Left colon (tissue), 2 donors: ENCODE data around the gene RMI2. TPM values are rescaled to one million over a fixed set of nuclear protein-coding genes. Genes with fewer than 3 reads are reported as not detected.
"Not testable (repeated sequence)": the region's sequence is repeated elsewhere in the genome, so short reads cannot be mapped to it uniquely, and the experiment has no call there.

Source experiments
- ATAC-seq: fragments of 200-7000 bp; cut with Tn5 transposase; one replicate; pipeline ENCODE4 v1.9.1; 2020; ENCODE audit warnings: mild to moderate bottlenecking, moderate library complexity
- DNase-seq, 2 donors: peaks; one replicate each; pipeline ENCODE4 v3.0.0-alpha.2; 2020
- intact Hi-C, 2 donors: fragments of 100-400 bp; cut with DNase I in 1 of 2; cut with micrococcal nuclease in 1 of 2; formaldehyde crosslinking; loops; one replicate each; pipeline versions ENCODE4 v1.11.2 to v1.14.0; 2022; cut with DNase I, micrococcal nuclease
- total RNA-seq, 2 donors: library from RNA; stranded (reverse); fragmentation: NEBNext Ultra II Directional; extraction: Animal tissue kit (Norgen Biotek cat#: 25700); gene quantifications; one replicate each; pipeline ENCODE4 v1.2.1, GENCODE V29; 2021
- donor health status: DM: no; HTN: no; CAD: no.
- donor health status: DM: yes; HTN: yes; CAD: no.

The RMI2 gene
- total RNA-seq, 2 donors from 2014 or later = 5.5 to 8.3 TPM

- ATAC-seq (no peak), DNase-seq (no peak)
- intact Hi-C loops = no loop called here
These were observed 25.0 kb downstream of the RMI2 start for GRCh38 chr16:11370084-11370931.

DNA sequence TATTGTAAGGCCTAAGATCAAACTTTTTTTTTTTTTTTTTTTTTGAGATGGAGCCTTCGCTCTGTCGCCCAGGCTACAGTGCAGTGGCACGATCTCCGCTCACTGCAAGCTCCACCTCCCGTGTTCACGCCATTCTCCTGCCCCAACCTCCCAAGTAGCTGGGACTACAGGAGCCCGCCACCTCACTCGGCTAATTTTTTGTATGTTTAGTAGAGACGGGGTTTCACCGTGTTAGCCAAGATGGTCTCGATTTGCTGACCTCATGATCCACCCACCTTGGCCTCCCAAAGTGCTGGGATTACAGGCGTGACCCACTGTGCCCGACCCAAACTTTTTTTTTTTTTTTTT, 25.6 kb downstream of the RMI2 start:
- DNase-seq, intact Hi-C loops, ATAC-seq: not testable (repeated sequence)

DNA sequence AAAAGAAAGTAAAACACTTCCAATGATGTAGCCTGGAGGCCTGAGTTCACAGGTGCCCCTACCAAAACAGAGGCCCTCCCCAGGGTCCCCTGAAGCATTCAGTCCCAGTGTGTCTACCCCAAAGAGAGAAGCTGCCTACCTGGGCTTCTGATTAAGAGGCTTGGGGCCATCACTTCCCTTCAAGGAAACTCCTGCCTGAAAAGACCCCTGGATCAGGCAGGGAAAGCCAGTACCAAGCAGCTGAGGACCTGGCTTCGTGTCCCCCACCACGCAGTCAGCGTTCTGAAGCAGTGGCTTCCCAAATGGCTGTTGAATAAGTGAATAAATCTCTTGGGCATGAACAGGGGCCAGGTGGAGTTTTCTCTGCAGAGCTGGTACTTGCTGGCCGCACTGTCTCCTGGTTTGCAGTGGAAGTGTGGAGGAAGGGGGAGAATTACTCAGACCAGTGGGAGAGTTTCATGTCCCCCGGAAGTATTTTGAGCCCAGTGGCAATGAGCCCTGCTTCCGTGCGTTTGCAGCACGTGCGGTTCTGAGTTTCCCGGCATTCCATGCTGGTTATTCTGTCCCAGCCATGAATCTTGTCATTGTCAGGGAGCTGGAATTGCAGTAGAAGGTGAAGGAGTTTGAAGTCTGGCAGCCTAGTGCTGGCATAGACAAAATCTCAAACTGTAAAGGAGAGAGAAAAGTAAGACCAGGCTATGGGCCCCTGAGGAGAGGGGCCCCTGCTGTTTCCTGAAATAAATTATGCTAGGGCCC, 27.0 kb downstream of the RMI2 start:
- ATAC-seq = no peak
- DNase-seq = no peak
- intact Hi-C loops = no loop called here

GRCh38 chr16:11372829-11373306, 27.6 kb downstream of the RMI2 start:
- ATAC-seq (no peak), DNase-seq (no peak)
- intact Hi-C loops = no loop called here

- no peak for ATAC-seq
- intact Hi-C loops = no loop called here
- no peak for DNase-seq
These were observed 29.0 kb downstream of the RMI2 start for GRCh38 chr16:11374255-11374654.

DNA sequence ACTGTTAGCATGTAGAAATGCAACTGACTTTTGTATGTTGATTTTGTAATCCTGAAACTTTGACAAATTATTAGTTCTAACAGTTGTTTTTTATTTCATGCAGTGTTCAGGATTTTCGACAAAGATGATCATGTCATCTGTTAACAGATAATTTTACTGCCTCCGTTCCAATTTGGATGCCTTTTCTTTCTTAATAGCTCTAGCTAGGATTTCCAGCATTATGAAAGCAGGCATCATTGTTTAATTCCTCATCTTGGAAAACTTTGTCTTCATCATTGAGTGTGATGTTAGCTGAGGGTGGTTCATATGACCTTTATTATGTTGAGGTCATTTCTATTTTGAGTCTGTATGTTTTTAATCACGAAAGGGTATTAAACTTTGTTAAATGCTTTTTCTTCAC, 31.9 kb downstream of the RMI2 start:
- intact Hi-C loops = no loop called here
- ATAC-seq = no peak
- no peak for DNase-seq

DNA sequence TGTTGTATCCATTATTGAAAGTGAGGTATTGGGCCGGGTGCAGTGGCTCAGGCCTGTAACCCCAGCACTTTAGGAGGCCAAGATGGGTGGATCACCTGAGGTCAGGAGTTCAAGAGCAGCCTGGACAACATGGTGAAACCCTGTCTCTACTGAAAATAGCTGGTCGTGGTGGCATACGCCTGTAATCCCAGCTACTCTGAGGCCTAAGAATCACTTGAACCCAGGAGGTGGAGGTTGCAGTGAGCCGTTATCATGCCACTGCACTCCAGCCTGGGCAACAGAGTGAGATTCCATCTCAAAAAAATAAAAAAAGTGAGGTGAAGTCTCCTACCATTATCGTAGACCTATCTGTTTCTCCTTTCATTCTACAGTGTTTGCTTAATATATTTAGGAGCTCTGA, 33.7 kb downstream of the RMI2 start:
- ATAC-seq, DNase-seq, intact Hi-C loops: not testable (repeated sequence)

DNA sequence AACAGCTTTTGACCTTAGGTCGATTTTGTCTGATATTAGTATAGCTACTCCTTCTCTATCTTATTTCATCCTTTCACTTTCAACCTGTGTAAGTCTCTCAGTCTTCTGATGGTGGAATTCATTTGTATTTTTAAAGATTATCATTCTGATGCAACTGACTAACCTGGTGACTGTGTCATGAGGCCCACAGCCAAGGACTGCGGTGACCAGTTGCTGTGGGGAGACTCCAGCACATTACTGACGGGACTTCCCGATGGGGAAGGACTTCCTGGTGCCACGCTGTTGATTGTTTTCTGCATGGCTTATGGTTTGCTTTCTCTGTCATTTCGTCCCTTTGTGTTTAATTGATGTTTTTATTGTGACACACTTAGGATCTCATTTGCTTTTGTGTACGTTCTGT, 34.2 kb downstream of the RMI2 start:
- DNase-seq (no peak), ATAC-seq (peak; percentile 39)
- intact Hi-C loops = no loop called here

DNA sequence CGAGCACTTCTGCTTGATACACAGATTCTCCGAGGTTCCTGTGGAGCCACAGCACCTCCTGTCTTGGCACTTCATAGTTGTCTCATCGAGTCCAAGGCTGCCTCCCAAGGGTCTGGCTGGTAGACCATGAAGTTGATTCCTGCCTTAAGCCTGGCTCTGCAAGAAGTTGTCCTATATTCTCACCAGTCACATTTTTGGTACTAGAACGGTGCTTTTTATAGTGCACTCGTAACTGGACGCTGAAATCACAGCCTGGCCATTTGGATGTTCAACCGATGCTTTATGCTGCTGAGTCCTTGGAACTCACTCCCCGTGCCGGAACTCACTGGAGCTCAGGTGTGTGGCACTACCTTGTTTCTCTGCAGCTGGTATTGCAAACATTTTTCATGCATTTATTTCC, 35.6 kb downstream of the RMI2 start:
- ATAC-seq (no peak), DNase-seq (no peak)
- intact Hi-C loops = no loop called here

GRCh38 chr16:11383481-11384183, 38.4 kb downstream of the RMI2 start:
- intact Hi-C loops = no loop called here
- DNase-seq (no peak), ATAC-seq (no peak)

- DNase-seq (no peak), ATAC-seq (no peak)
- intact Hi-C loops = no loop called here
These were observed 39.1 kb downstream of the RMI2 start for GRCh38 chr16:11384184-11384955.

DNA sequence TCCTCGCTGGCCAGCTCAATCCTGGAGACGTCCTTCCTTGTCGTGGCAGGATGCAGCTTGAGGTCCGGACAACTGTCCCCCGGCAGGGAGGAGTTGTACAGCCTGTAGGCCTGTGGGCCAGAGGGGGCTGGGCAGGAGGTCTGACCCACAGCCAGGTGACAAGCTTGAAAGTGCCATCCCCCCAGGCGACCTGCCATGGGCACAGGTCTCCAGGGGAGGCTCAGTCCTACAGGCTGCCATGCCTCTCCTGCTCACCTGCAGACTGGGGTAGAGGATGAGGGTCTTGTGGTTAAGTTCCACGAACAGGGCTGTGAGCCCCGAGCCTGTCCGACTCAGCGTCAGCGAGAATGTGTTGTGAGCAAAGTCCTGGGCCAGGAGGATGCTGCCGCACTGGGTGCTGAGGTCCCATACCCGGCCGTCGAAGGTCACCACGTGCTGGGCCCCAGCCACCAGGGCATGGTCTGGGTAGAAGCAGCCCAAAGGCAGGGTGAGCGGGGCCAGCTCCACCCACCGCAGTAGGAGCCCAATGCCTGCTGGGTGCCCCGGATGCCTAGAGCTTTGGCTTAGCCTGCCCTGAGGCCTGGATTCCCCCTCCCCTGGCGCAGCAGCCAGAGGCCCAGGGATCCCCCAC, 39.8 kb downstream of the RMI2 start:
- ATAC-seq (no peak), DNase-seq (no peak)
- intact Hi-C loops = no loop called here

- intact Hi-C loops = no loop called here
- no peak for DNase-seq
- ATAC-seq = no peak
These were observed 40.9 kb downstream of the RMI2 start for GRCh38 chr16:11386054-11386680.

DNA sequence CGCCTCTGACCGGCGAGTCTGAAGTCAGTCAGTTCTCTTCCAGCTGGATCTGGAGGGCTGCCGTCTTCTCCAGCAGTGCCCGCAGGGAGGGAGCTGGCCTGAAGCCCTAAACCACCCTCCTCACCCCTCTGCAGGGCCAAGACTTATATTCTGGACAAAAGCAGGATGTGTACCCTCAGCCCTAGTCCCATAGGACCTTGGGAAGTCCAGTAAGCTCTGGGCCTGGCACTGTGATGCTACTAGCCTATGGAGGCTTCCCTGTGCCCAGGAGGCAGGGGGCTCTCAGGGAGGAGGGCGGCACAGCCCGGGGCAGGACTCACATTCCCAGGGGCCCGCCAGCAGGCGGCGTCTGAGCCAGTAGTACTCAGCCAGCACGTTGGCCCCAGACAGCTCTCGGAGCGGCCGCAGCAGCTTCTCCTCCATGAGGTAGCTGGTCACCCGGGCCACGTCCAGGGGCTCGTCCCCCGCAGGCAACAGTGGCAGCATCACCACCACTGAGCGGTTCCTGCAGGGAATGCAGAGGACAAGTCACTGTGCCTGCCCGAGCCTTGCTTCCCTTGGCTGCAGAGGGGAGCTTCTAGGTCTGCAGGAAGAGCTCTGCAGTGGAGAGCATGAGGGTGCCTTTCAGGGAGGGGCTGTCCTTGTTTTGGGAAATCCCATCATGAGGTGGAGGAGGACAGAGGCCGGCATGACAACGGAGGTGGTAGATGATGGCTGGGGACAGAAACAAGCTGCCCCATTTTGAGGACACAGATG, 41.7 kb downstream of the RMI2 start:
- no peak for DNase-seq
- intact Hi-C loops = no loop called here
- ATAC-seq = no peak

- intact Hi-C loops = no loop called here
- ATAC-seq (no peak), DNase-seq (no peak)
These were observed 43.8 kb downstream of the RMI2 start for GRCh38 chr16:11389083-11389482.

GRCh38 chr16:11389631-11390565, 44.6 kb downstream of the RMI2 start:
- DNase-seq (no peak), ATAC-seq (no peak)
- intact Hi-C loops = loop anchor here in 1 of 2 donors (10.0 kb wide), 1 partner anchor 675 kb away; no protein-coding TSS in a partner anchor
